Measurements from ENCODE around the gene ATP10D.

The ATP10D gene

GRCh38 chr4:47488706-47489105 lies 3.6 kb downstream of the ATP10D start:
- H3K4me3 ChIP-seq (ENCODE audit: low read depth, low read length) = no peak overlapping the region
- no peak for TF ChIP-seq CTCF (IDR thresholded peaks at IDR 0.05; ENCODE audit: low read depth, low read length)

GRCh38 chr4:47490550-47490949 lies 5.5 kb downstream of the ATP10D start:
- 0 out of 2 replicates have a peak, but pooled peaks have one; percentile 37 for TF ChIP-seq CTCF (IDR thresholded peaks at IDR 0.05; ENCODE audit: low read depth, low read length)
- H3K4me3 ChIP-seq (ENCODE audit: low read depth, low read length) = no peak overlapping the region

- TF ChIP-seq CTCF (IDR thresholded peaks at IDR 0.05; ENCODE audit: low read depth, low read length) = no peak
- no peak overlapping the region for H3K4me3 ChIP-seq (ENCODE audit: low read depth, low read length)
These were observed 8.4 kb downstream of the ATP10D start for GRCh38 chr4:47493238-47494123.

GRCh38 chr4:47494124-47494430 lies 9.0 kb downstream of the ATP10D start:
- no peak for TF ChIP-seq CTCF (IDR thresholded peaks at IDR 0.05; ENCODE audit: low read depth, low read length)
- H3K4me3 ChIP-seq (ENCODE audit: low read depth, low read length) = no peak overlapping the region

- no peak for TF ChIP-seq CTCF (IDR thresholded peaks at IDR 0.05; ENCODE audit: low read depth, low read length)
- H3K4me3 ChIP-seq (ENCODE audit: low read depth, low read length) = no peak overlapping the region
These were observed 13.8 kb downstream of the ATP10D start for GRCh38 chr4:47498899-47499298.

- no peak overlapping the region for H3K4me3 ChIP-seq (ENCODE audit: low read depth, low read length)
- TF ChIP-seq CTCF (IDR thresholded peaks at IDR 0.05; ENCODE audit: low read depth, low read length) = no peak
These were observed 14.6 kb downstream of the ATP10D start for GRCh38 chr4:47499700-47500099.

- H3K4me3 ChIP-seq (ENCODE audit: low read depth, low read length) = no peak overlapping the region
- TF ChIP-seq CTCF (IDR thresholded peaks at IDR 0.05; ENCODE audit: low read depth, low read length) = no peak
These were observed 15.7 kb downstream of the ATP10D start for GRCh38 chr4:47500776-47501175.
